ENCODE results near the gene LRFN2. TPM values are rescaled to one million over a fixed set of nuclear protein-coding genes. Genes with fewer than 3 reads are reported as not detected.

LRFN2 gene
- total RNA-seq, 2 donors from 2014 or later, result 0.62 TPM; not detected in 1

- intact Hi-C loops (cut with DNase I), result no loop called here
- Histone ChIP-seq H3K36me3 (no peaks in the 10 kb centered on the region), H3K4me1 (replicated peaks) (no peaks in the 10 kb centered on the region), H3K9me3 (no peaks in the 10 kb centered on the region), H3K27ac (no peak overlapping the region), H3K27me3 (replicated peaks; ENCODE audit: insufficient read depth) (no peaks in the 10 kb centered on the region), H3K4me3 (no peak overlapping the region)
- 93% methylated on average over 6 of the region's 6 CpGs for WGBS
- TF ChIP-seq CTCF (IDR thresholded peaks at IDR 0.05) (no peak), POLR2AphosphoS5 (IDR thresholded peaks at IDR 0.05) (no peak), POLR2A (IDR thresholded peaks at IDR 0.05) (no peak)
- DNase-seq (ENCODE audit: low spot score), result no peak
These were observed 228.4 kb downstream of the LRFN2 start for GRCh38 chr6:40358473-40359460.

GRCh38 chr6:40356242-40356910 lies 230.8 kb downstream of the LRFN2 start:
- Histone ChIP-seq H3K36me3 (no peaks in the 10 kb centered on the region), H3K27me3 (replicated peaks; ENCODE audit: insufficient read depth) (no peaks in the 10 kb centered on the region), H3K4me3 (no peak overlapping the region), H3K4me1 (replicated peaks) (no peaks in the 10 kb centered on the region), H3K27ac (no peak overlapping the region), H3K9me3 (no peaks in the 10 kb centered on the region)
- WGBS, result 32% methylated on average over 2 of the region's 2 CpGs
- TF ChIP-seq POLR2A (IDR thresholded peaks at IDR 0.05), result no peak
- no peak for TF ChIP-seq POLR2AphosphoS5 (IDR thresholded peaks at IDR 0.05)
- no peak for TF ChIP-seq CTCF (IDR thresholded peaks at IDR 0.05)
- intact Hi-C loops (cut with DNase I), result no loop called here
- DNase-seq (ENCODE audit: low spot score), result no peak

- no peak for DNase-seq (ENCODE audit: low spot score)
- H3K27me3 ChIP-seq (replicated peaks; ENCODE audit: insufficient read depth), result no peaks in the 10 kb centered on the region
- TF ChIP-seq POLR2A (IDR thresholded peaks at IDR 0.05) (no peak), CTCF (IDR thresholded peaks at IDR 0.05) (no peak), POLR2AphosphoS5 (IDR thresholded peaks at IDR 0.05) (no peak)
- H3K36me3 ChIP-seq, result no peaks in the 10 kb centered on the region
- H3K4me3 ChIP-seq, result no peak overlapping the region
- H3K4me1 ChIP-seq (replicated peaks), result no peaks in the 10 kb centered on the region
- WGBS, result 89% methylated on average over 2 of the region's 2 CpGs
- no peaks in the 10 kb centered on the region for H3K9me3 ChIP-seq
- no peak overlapping the region for H3K27ac ChIP-seq
- intact Hi-C loops (cut with DNase I), result no loop called here
These were observed 231.6 kb downstream of the LRFN2 start for GRCh38 chr6:40355532-40355931.

- intact Hi-C loops (cut with DNase I), result no loop called here
These were observed 232.1 kb downstream of the LRFN2 start for GRCh38 chr6:40355066-40355465.

More at GRCh38 chr6:40355066-40355465, 232.1 kb downstream of the LRFN2 start:
- Histone ChIP-seq H3K4me3 (no peak overlapping the region), H3K9me3 (no peaks in the 10 kb centered on the region), H3K27ac (no peak overlapping the region), H3K27me3 (replicated peaks; ENCODE audit: insufficient read depth) (no peaks in the 10 kb centered on the region), H3K4me1 (replicated peaks) (no peaks in the 10 kb centered on the region), H3K36me3 (no peaks in the 10 kb centered on the region)
- 85% methylated on average over 1 of the region's 1 CpG for WGBS
- DNase-seq (ENCODE audit: low spot score), result no peak
- TF ChIP-seq CTCF (IDR thresholded peaks at IDR 0.05), result no peak
- TF ChIP-seq POLR2AphosphoS5 (IDR thresholded peaks at IDR 0.05), result no peak
- TF ChIP-seq POLR2A (IDR thresholded peaks at IDR 0.05), result no peak

All from prostate gland (tissue), 2 donors.